CD4-positive, alpha-beta T cell treated with Interleukin-12 subunit alpha and Interleukin-12 subunit beta, for 1 hour (primary cell): ENCODE results near the gene CDCA3.

Experiments
- DNase-seq: peaks from one replicate; pipeline ENCODE4 v3.0.0-alpha.2; 2020

The CDCA3 gene

GRCh38 chr12:6819106-6820030 is 31.7 kb downstream of the CDCA3 start:
- DNase-seq: no peak

- no peak for DNase-seq
Observed at GRCh38 chr12:6818645-6819044, 32.4 kb downstream of the CDCA3 start.

- no peak for DNase-seq
Observed at GRCh38 chr12:6818222-6818621, 32.9 kb downstream of the CDCA3 start.

- DNase-seq: no peak
Observed at GRCh38 chr12:6817662-6818157, 33.4 kb downstream of the CDCA3 start.

- DNase-seq: no peak
Observed at GRCh38 chr12:6817098-6817497, 34.0 kb downstream of the CDCA3 start.

- no peak for DNase-seq
Observed at GRCh38 chr12:6816598-6816997, 34.5 kb downstream of the CDCA3 start.

GRCh38 chr12:6813363-6813762 is 37.7 kb downstream of the CDCA3 start:
- no peak for DNase-seq

- DNase-seq: no peak
Observed at GRCh38 chr12:6810758-6811157, 40.3 kb downstream of the CDCA3 start.

GRCh38 chr12:6809056-6809455 is 42.0 kb downstream of the CDCA3 start:
- DNase-seq: no peak

GRCh38 chr12:6807170-6807569 is 43.9 kb downstream of the CDCA3 start:
- DNase-seq: no peak

GRCh38 chr12:6799147-6799546 is 51.9 kb downstream of the CDCA3 start:
- DNase-seq: no peak
